Mucosa of descending colon (tissue), 3 donors: ENCODE data around the gene AZGP1. TPM values are rescaled to one million over a fixed set of nuclear protein-coding genes. Genes with fewer than 3 reads are reported as not detected.
A peak's percentile ranks its signal among the peaks of the same experiment; 100 is the strongest.

ENCODE experiments used
- ATAC-seq: fragments of 200-7000 bp; cut with Tn5 transposase; one replicate; pipeline ENCODE4 v1.9.1; 2020; ENCODE audit warnings: mild to moderate bottlenecking, moderate library complexity
- DNase-seq, 3 donors: peaks; one replicate each; pipeline ENCODE4 v3.0.0-alpha.2; 2020
- H3K36me3 ChIP-seq: fragments of 200-600 bp; one replicate; pipeline ENCODE4 v1.8.0; 2021; ENCODE audit warnings: low read depth, mild to moderate bottlenecking
- H3K4me1 ChIP-seq: fragments of 200-600 bp; one replicate; pipeline ENCODE4 v1.8.0; 2021; ENCODE audit warnings: low read depth, mild to moderate bottlenecking
- H3K4me3 ChIP-seq: fragments of 200-600 bp; one replicate; pipeline ENCODE4 v1.8.0; 2021; ENCODE audit warnings: mild to moderate bottlenecking
- H3K9me3 ChIP-seq: fragments of 200-600 bp; one replicate; pipeline ENCODE4 v1.8.0; 2021; ENCODE audit warnings: mild to moderate bottlenecking
- intact Hi-C, 2 donors: fragments of 100-400 bp; cut with DNase I in 1 of 2; cut with micrococcal nuclease in 1 of 2; formaldehyde crosslinking; loops; one replicate each; pipeline versions ENCODE4 v1.11.0 to v1.11.1; 2022; cut with DNase I, micrococcal nuclease
- total RNA-seq, 3 donors: library from RNA; stranded (reverse); fragmentation: NEBNext Ultra II Directional in 2 of 3; extraction: Animal tissue kit (Norgen Biotek cat#: 25700) in 2 of 3; gene quantifications; one replicate each; pipeline versions ENCODE4 v1.2.1 to v1.2.4, GENCODE V29; 2021 to 2023
- TF ChIP-seq, protein P1 (sequence below): fragments of 200-600 bp; IDR thresholded peaks from one replicate; pipeline ENCODE4 v1.8.0; 2022; ENCODE audit warnings: antibody characterized with exemption, mild to moderate bottlenecking
- donor health status: DM: no; HTN: no; CAD: no; lungs with moderate emphysema.
- donor health status: DM: no; HTN: no; CAD: no.
- donor health status: DM: no; HTN: yes; CAD: no.

AZGP1 gene
- total RNA-seq, 3 donors from 2014 or later: 3.8 to 7.9 (median 6.0) TPM

DNA sequence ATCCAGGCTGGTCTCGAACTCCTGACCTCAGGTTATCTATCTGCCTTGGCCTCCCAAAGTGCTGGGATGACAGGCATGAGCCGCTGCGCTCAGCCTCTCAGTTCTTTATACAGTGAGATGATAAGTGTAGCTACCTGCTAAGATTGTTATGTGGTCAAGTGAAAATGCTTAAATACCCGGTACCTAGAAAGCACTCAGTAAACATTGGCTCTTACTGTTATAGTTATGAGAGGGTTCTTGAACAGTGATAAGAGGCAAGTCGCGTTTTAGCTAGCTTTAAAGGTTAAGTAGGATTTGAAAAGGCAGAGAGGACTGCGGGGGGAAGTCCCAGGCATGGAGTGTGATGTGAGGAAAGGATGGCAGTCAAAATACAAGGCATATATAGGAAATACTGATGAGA, 44.1 kb upstream of the AZGP1 start:
- Histone ChIP-seq H3K36me3 (peaks cover 9% of the 10 kb centered on the region), H3K9me3 (no peaks in the 10 kb centered on the region), H3K4me1 (peaks cover 41% of the 10 kb centered on the region), H3K4me3 (no peak overlapping the region)
- intact Hi-C loops: no loop called here
- TF ChIP-seq, protein P1, sequence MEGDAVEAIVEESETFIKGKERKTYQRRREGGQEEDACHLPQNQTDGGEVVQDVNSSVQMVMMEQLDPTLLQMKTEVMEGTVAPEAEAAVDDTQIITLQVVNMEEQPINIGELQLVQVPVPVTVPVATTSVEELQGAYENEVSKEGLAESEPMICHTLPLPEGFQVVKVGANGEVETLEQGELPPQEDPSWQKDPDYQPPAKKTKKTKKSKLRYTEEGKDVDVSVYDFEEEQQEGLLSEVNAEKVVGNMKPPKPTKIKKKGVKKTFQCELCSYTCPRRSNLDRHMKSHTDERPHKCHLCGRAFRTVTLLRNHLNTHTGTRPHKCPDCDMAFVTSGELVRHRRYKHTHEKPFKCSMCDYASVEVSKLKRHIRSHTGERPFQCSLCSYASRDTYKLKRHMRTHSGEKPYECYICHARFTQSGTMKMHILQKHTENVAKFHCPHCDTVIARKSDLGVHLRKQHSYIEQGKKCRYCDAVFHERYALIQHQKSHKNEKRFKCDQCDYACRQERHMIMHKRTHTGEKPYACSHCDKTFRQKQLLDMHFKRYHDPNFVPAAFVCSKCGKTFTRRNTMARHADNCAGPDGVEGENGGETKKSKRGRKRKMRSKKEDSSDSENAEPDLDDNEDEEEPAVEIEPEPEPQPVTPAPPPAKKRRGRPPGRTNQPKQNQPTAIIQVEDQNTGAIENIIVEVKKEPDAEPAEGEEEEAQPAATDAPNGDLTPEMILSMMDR: no peak
- DNase-seq (no peak), ATAC-seq (no peak)

DNA sequence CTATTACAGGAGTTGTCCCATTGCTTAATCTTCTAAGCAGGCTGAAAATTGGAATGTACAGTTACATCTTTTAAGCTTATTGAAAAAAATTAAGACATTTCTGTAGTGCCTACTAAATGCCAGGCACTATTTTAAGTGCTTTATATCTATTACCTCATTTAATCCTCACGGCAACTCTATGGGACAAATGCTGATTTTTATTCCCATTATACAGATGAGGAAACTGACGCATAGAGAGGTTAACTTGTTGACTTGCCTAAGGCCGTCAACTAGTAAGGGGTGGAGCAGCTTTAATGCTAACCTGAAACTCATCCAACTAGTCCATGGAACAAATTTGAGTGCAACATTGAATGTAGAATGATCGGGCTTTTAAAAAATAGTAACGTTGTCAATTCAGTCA, 42.0 kb upstream of the AZGP1 start:
- ATAC-seq (no peak), DNase-seq (no peak)
- intact Hi-C loops: no loop called here
- Histone ChIP-seq H3K4me1 (peaks cover 44% of the 10 kb centered on the region), H3K36me3 (no peaks in the 10 kb centered on the region), H3K9me3 (no peaks in the 10 kb centered on the region), H3K4me3 (no peak overlapping the region)
- TF ChIP-seq, protein P1: no peak

DNA sequence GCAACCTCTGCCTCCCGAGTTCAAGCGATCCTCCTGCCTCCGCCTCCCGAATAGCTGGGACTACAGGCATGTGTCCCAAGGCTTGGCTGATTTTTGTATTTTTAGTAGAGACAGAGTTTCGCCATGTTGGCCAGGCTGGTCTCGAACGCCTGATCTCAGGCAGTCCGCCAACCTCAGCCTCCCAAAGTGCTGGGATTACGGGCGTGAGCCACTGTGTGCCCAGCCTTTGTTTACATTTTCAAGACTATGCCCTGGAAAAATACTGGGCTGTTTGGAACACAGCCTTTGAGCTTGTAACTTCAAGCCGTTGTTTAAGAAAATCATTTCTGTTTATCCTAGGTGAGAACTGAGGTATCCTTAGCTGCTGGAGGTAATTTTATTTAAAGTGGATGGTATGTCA, 41.5 kb upstream of the AZGP1 start:
- Histone ChIP-seq H3K4me3 (no peak overlapping the region), H3K4me1 (peaks cover 44% of the 10 kb centered on the region), H3K9me3 (no peaks in the 10 kb centered on the region), H3K36me3 (no peaks in the 10 kb centered on the region)
- intact Hi-C loops: no loop called here
- TF ChIP-seq, protein P1: no peak
- ATAC-seq (peak; percentile 62), DNase-seq (peak; percentile 73 to 77 (median 77))

DNA sequence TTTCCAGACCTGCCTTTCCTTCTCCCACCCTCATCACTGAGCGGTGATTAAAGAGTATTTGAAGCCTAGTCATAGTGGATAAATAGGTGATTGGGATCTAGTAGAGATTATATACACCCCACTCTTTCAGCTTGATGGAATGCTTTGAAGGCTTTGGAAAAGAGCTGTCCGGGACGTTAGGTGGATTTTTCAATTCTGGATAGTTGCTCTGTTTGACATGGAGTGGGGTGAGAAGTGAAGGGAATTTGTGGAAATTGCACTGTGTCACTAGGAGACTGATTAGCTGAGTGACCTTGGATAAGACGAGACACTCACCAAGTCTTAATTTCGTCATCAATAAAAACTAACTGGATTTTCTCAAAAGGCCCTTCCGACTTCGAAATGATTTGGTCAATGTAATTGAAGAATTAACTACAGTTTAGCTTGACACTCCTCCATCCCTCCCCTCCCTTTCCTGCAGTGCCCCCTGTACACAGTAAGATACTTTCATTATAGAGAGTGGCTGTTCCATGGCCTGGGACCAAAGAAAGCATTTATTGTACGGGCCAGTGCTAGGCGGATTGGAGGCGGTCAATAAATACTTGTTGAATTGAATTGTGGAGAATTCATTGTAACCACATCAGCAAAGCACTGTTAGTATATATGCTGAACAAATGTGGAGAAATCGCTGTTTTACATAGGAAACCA, 40.5 kb upstream of the AZGP1 start:
- peak overlapping the region; percentile 98 for H3K4me3 ChIP-seq
- intact Hi-C loops: no loop called here
- TF ChIP-seq, protein P1: no peak
- DNase-seq (peak in 1 of 3 donors; percentile 62), ATAC-seq (peak; percentile 52)
- peaks cover 40% of the 10 kb centered on the region for H3K4me1 ChIP-seq
- H3K36me3 ChIP-seq: no peaks in the 10 kb centered on the region
- H3K9me3 ChIP-seq: no peaks in the 10 kb centered on the region

DNA sequence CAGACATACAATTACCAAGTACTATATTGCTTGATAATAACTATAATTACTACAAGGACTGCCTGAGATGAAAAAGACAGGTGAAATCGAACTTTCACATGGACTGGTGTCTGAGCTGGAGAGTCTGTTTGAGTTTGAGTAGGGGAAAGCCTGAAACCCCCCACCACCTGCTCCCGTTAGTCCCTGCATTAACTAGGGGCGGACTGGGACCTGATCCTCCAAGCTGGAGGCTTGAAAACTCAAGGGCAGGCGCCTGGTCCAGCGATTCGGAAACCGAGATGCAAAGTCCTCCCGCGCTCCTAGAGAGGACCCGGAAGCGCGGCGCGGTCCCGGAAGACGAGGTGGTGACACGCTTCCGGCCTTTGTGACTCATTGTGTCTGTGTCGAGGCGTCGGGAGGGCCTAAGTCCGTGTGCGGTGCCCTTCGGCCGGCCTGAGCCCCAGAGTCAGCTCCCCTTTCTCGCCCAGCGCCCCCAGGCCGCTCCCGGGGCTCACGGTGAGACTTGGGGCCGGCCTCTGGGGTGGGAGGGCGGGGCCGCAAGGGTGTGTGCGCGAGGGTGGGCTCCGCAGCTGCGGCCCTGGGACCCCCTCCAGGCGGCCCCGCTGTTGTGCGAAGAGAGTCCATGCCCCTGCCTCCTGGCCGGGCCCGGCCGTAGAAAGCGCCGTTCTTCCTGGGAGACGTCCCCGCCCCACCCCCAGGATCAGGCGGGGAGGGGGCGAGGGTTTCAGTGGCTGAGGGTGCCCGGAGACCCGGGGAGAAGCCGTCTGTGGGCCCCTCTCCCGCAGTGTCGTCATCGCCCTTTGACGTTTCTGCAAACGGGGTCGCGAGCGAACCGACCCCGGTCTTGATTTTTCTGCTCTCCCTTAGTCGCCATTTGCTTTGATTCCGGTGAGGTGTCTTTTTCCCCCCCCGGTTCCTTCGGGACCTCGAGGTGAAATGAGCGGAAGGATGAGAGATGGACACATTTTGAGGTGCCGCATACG, 39.7 kb upstream of the AZGP1 start, which contains the start of gene ZKSCAN1:
Gene ZKSCAN1, plus strand, starts transcription at position 365 of the 983 bp plus-strand sequence. CDS start 7,911 bp downstream, outside the sequence.
- intact Hi-C loops: no loop called here
- peak; percentile 94 for ATAC-seq

More for the DNA sequence above, 39.7 kb upstream of the AZGP1 start, which contains the start of gene ZKSCAN1:
- H3K4me1 ChIP-seq: peaks cover 40% of the 10 kb centered on the region
- H3K4me3 ChIP-seq: peak within 1 kb of the TSS; percentile 98
- peak; percentile 89 to 93 (median 89) for DNase-seq
- H3K36me3 ChIP-seq: no peaks in the 10 kb centered on the region
- TF ChIP-seq, protein P1: no peak
- H3K9me3 ChIP-seq: no peaks in the 10 kb centered on the region
